ENCODE measurements around the gene FARSB.

FARSB gene

GRCh38 chr2:222608081-222608480, 47.8 kb downstream of the FARSB start:
- DNase-seq (ENCODE audit: low read depth), result peak; percentile 48
- H3K4me3 ChIP-seq (ENCODE audit: low read length), result no peak overlapping the region
- TF ChIP-seq, protein P1, sequence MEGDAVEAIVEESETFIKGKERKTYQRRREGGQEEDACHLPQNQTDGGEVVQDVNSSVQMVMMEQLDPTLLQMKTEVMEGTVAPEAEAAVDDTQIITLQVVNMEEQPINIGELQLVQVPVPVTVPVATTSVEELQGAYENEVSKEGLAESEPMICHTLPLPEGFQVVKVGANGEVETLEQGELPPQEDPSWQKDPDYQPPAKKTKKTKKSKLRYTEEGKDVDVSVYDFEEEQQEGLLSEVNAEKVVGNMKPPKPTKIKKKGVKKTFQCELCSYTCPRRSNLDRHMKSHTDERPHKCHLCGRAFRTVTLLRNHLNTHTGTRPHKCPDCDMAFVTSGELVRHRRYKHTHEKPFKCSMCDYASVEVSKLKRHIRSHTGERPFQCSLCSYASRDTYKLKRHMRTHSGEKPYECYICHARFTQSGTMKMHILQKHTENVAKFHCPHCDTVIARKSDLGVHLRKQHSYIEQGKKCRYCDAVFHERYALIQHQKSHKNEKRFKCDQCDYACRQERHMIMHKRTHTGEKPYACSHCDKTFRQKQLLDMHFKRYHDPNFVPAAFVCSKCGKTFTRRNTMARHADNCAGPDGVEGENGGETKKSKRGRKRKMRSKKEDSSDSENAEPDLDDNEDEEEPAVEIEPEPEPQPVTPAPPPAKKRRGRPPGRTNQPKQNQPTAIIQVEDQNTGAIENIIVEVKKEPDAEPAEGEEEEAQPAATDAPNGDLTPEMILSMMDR (conservative IDR thresholded peaks at IDR 0.05; ENCODE audit: low read length), result no peak

DNA sequence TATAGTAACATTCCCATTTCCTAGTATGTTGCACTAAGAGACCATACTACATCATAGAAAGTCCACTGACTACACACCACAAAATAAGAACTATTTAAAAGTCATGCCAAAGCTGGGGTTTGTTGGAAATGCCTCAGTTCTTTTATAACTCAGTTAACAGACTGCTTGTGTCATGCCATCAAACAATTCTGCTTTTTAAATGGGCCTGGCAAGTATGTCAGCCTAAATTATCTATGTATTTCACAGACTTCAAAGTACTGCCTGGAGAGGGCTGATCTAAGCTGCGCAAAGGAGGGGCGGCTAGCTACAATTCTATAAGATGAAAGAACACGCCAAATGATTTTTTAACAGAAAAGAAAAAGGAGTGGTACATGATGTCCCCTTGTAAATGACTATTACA, 49.6 kb downstream of the FARSB start:
- peak; percentile 45 for DNase-seq (ENCODE audit: low read depth)
- TF ChIP-seq, protein P1 (conservative IDR thresholded peaks at IDR 0.05; ENCODE audit: low read length), result no peak
- no peak overlapping the region for H3K4me3 ChIP-seq (ENCODE audit: low read length)

DNA sequence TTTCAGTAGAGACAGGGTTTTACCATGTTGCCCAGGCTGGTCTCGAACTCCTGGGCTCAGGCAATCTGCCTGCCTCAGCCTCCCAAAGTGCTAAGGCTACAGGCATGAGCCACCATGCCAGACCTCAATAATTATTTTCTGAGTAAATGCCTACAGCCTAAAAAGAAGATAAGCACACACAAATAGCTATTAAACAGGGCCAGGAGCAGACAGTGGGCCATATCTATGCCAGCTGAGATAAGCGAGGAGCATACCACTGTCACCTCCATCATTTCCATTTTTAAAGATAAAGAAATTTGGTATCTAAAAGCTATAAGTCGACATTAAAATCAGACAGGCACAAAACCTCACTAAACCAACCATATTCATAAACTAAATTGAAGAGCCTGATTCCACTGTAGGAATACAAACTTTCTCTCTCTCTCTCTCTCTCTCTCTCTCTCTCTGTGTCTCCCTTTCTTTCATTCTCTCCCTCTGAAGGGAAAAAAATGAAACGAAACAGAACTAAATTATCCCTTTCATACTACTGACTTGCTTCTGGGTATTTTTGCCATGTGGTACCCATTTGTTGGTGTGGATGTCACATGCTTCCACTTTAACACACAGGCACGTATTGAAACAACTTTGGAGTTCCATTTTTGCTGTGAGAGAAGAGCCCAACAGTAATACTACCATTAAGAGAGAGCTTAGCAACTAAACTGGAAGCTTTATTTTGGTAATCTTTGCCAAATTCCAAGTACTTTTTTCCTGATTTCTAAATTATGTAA, 51.0 kb downstream of the FARSB start:
- H3K4me3 ChIP-seq (ENCODE audit: low read length), result no peak overlapping the region
- peak; percentile 47 for DNase-seq (ENCODE audit: low read depth)
- TF ChIP-seq, protein P1 (conservative IDR thresholded peaks at IDR 0.05; ENCODE audit: low read length), result no peak

- no peak for DNase-seq (ENCODE audit: low read depth)
- H3K4me3 ChIP-seq (ENCODE audit: low read length), result no peak overlapping the region
- TF ChIP-seq, protein P1 (conservative IDR thresholded peaks at IDR 0.05; ENCODE audit: low read length), result no peak
These were observed 52.4 kb downstream of the FARSB start for GRCh38 chr2:222603501-222603900.

GRCh38 chr2:222598611-222599010, 57.3 kb downstream of the FARSB start:
- DNase-seq (ENCODE audit: low read depth), result no peak
- H3K4me3 ChIP-seq (ENCODE audit: low read length), result no peak overlapping the region
- TF ChIP-seq, protein P1 (conservative IDR thresholded peaks at IDR 0.05; ENCODE audit: low read length), result no peak

DNA sequence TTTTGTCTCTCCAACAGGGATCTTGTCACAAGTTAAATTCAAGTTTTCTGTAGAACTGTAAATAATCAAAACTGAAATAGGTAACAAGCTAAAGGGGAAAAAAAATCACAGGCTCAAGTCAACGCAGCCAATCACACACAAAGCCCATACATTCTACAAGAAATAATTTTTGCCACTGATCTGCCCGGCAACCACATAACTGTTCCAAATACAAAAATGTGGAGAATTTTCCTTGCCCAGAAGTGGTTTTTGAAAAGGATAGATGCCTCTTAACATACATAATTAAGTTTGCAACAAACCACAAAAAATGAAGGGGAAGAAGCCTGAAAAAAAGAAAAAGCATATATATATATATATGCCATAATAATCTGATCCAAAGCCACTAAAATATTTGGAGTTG, 60.3 kb downstream of the FARSB start:
- TF ChIP-seq, protein P1 (conservative IDR thresholded peaks at IDR 0.05; ENCODE audit: low read length), result no peak
- H3K4me3 ChIP-seq (ENCODE audit: low read length), result no peak overlapping the region
- DNase-seq (ENCODE audit: low read depth), result no peak

DNA sequence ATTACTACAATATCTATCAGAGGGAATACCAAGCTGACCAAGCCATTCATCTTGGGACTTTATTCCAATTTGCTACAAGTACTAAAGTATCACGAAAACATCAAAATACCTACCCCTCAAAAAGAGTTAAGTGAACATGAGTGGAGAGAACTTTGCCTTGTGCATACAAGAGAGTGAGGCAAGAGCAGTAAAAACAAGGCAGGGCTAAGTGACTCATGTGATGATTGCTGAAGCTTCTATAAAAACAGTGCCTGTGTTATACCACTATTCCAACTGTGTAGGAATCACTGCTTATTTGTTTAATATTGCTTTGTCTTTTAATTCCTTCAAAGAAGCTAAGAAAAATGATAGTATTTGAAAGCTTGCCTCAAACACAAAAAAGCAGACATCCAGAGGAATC, 61.2 kb downstream of the FARSB start:
- DNase-seq (ENCODE audit: low read depth), result peak; percentile 69
- TF ChIP-seq, protein P1 (conservative IDR thresholded peaks at IDR 0.05; ENCODE audit: low read length), result no peak
- no peak overlapping the region for H3K4me3 ChIP-seq (ENCODE audit: low read length)
